CD4-positive, alpha-beta T cell (primary cell): Measurements from ENCODE around the gene SLC34A3. TPM values are rescaled to one million over a fixed set of nuclear protein-coding genes. Genes with fewer than 3 reads are reported as not detected.

Experiments
- ATAC-seq: fragments of 200-7000 bp; cut with Tn5 transposase; one replicate; pipeline ENCODE4 v1.10.0; 2022; ENCODE audit warnings: mild to moderate bottlenecking; ENCODE audit not compliant: poor library complexity
- CTCF ChIA-PET: fragments of 350-600 bp; sonication (Branson Sonifier 250); formaldehyde crosslinking; loops from one replicate; lab custom pipeline; 2021; ENCODE audit warnings: antibody characterized with exemption, inconsistent platforms; lab: Charles Lee
- POLR2A ChIA-PET: fragments of 350-600 bp; sonication (Branson Sonifier 250); formaldehyde crosslinking; loops from one replicate; lab custom pipeline; 2021; ENCODE audit warnings: antibody characterized with exemption, inconsistent platforms; lab: Charles Lee
- DNase-seq, 14 experiments: peaks; one replicate each; pipeline ENCODE4 v3.0.0-alpha.2; 2013 to 2020; ENCODE audit warnings: mixed read lengths in 2 of 14
- H3K27ac ChIP-seq, 2 donors: one replicate each; pipeline versions ENCODE4 v1.5.1 to v1.7.0; 2013; ENCODE audit warnings: low read length in 2 of 2, low read depth in 1 of 2, mild to moderate bottlenecking in 1 of 2
- H3K27me3 ChIP-seq, 2 experiments: 1 replicate in 1 of 2; 2 replicates in 1 of 2; pipeline versions ENCODE4 v1.6.1 to v1.7.0; 2013; ENCODE audit warnings: low read length in 2 of 2, control low read depth in 1 of 2, mild to moderate bottlenecking in 1 of 2, moderate library complexity in 1 of 2; ENCODE audit not compliant: insufficient read depth in 2 of 2, control insufficient read depth in 1 of 2
- H3K36me3 ChIP-seq: one replicate; pipeline ENCODE4 v1.6.1; 2013; ENCODE audit warnings: low read length, control low read depth; ENCODE audit not compliant: insufficient read depth
- H3K4me1 ChIP-seq: one replicate; pipeline ENCODE4 v1.6.1; 2013; ENCODE audit warnings: low read length, control low read depth; ENCODE audit not compliant: insufficient read depth
- H3K4me3 ChIP-seq: one replicate; pipeline ENCODE4 v1.5.1; 2013; ENCODE audit warnings: mild to moderate bottlenecking, low read length, moderate library complexity
- H3K9me3 ChIP-seq, 2 experiments: 1 replicate in 1 of 2; 2 replicates in 1 of 2; pipeline versions ENCODE4 v1.6.1 to v1.7.0; 2013; ENCODE audit warnings: low read length in 2 of 2, mild to moderate bottlenecking in 2 of 2, control low read depth in 1 of 2, moderate library complexity in 1 of 2; ENCODE audit not compliant: control insufficient read depth in 1 of 2, insufficient read depth in 1 of 2
- H3K27ac Mint-ChIP-seq: one replicate; pipeline ENCODE4 v1.8.0; 2020; ENCODE audit warnings: mixed read lengths
- H3K27me3 Mint-ChIP-seq: one replicate; pipeline ENCODE4 v1.8.0; 2021; ENCODE audit warnings: mixed read lengths
- H3K36me3 Mint-ChIP-seq: one replicate; pipeline ENCODE4 v1.8.0; 2021; ENCODE audit warnings: low read depth, mixed read lengths
- H3K4me1 Mint-ChIP-seq: one replicate; pipeline ENCODE4 v1.8.0; 2021; ENCODE audit warnings: low read depth, mixed read lengths
- H3K4me3 Mint-ChIP-seq: one replicate; pipeline ENCODE4 v1.8.0; 2020; ENCODE audit warnings: mild to moderate bottlenecking, mixed read lengths
- H3K9me3 Mint-ChIP-seq: one replicate; pipeline ENCODE4 v1.8.0; 2020; ENCODE audit warnings: mixed read lengths
- intact Hi-C, 2 experiments: fragments of 100-400 bp; cut with DNase I in 1 of 2; cut with micrococcal nuclease in 1 of 2; formaldehyde crosslinking; loops; one replicate each; pipeline versions ENCODE4 v1.15.1 to v1.9.0; 2023 to 2025; cut with DNase I, micrococcal nuclease
- polyA plus RNA-seq, 2 donors: library from polyadenylated mRNA; unstranded; fragments of 120-200 nt; gene quantifications; one replicate each; pipeline ENCODE4 v1.2.1, GENCODE V29; 2013
- total RNA-seq, 174 experiments: library from RNA in 2 of 174; stranded (reverse) in 2 of 174; gene quantifications; one replicate each; pipeline ENCODE4 v1.2.3 and lab custom pipeline; 2021 to 2026
- TF ChIP-seq, protein P1 (sequence below): fragments of 200-600 bp; IDR thresholded peaks from one replicate; pipeline ENCODE4 v1.8.0; 2022; ENCODE audit warnings: antibody characterized with exemption, mild to moderate bottlenecking

Gene SLC34A3
- total RNA-seq (not detected), total RNA-seq (lab: John Stamatoyannopoulos, UW) (0 to 0.40 (median 0) reads per million in 172 experiments)
- not detected for polyA plus RNA-seq (2013, experiment 1 of 2)
- 0.05 TPM for polyA plus RNA-seq (2013, experiment 2 of 2)

GRCh38 chr9:137230705-137231371 lies at the start of gene SLC34A3:
Gene SLC34A3 (plus strand): TSS chr9:137230901. CDS start chr9:137231703, 802 bp downstream.
- intact Hi-C loops = no loop called here
- H3K4me3 Mint-ChIP-seq = no peak within 1 kb of the TSS
- no peak within 1 kb of the TSS for H3K4me3 ChIP-seq
- H3K4me1 Mint-ChIP-seq = peaks cover 5% of the 10 kb centered on the region
- H3K4me1 ChIP-seq = peaks cover 9% of the 10 kb centered on the region
- H3K36me3 ChIP-seq = no peaks in the 10 kb centered on the region
- ATAC-seq (no peak), DNase-seq (no peak)
- no peaks in the 10 kb centered on the region for H3K9me3 Mint-ChIP-seq
- peaks cover 11% of the 10 kb centered on the region for H3K27me3 Mint-ChIP-seq
- TF ChIP-seq, protein P1, sequence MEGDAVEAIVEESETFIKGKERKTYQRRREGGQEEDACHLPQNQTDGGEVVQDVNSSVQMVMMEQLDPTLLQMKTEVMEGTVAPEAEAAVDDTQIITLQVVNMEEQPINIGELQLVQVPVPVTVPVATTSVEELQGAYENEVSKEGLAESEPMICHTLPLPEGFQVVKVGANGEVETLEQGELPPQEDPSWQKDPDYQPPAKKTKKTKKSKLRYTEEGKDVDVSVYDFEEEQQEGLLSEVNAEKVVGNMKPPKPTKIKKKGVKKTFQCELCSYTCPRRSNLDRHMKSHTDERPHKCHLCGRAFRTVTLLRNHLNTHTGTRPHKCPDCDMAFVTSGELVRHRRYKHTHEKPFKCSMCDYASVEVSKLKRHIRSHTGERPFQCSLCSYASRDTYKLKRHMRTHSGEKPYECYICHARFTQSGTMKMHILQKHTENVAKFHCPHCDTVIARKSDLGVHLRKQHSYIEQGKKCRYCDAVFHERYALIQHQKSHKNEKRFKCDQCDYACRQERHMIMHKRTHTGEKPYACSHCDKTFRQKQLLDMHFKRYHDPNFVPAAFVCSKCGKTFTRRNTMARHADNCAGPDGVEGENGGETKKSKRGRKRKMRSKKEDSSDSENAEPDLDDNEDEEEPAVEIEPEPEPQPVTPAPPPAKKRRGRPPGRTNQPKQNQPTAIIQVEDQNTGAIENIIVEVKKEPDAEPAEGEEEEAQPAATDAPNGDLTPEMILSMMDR = no peak
- peaks cover 0 to 10% of the 10 kb centered on the region in 2 experiments for H3K9me3 ChIP-seq
- H3K36me3 Mint-ChIP-seq = no peaks in the 10 kb centered on the region
- ChIA-PET POLR2A (no interaction called here), CTCF (no interaction called here)
- H3K27ac Mint-ChIP-seq = no peak within 1 kb of the TSS
- H3K27me3 ChIP-seq = peaks cover 3 to 16% of the 10 kb centered on the region in 2 experiments
- H3K27ac ChIP-seq = no peak within 1 kb of the TSS

- intact Hi-C loops = no loop called here
- Histone ChIP-seq H3K36me3 (peaks cover 71% of the 10 kb centered on the region), H3K9me3 (no peaks in the 10 kb centered on the region), H3K4me1 (peaks cover 16% of the 10 kb centered on the region), H3K27me3 (no peaks in the 10 kb centered on the region), H3K4me3 (no peak overlapping the region), H3K27ac (no peak overlapping the region)
- TF ChIP-seq, protein P1 = no peak
- peaks cover 8% of the 10 kb centered on the region for H3K4me1 Mint-ChIP-seq
- CTCF ChIA-PET = no interaction called here
- H3K36me3 Mint-ChIP-seq = peaks cover 63% of the 10 kb centered on the region
- no peaks in the 10 kb centered on the region for H3K9me3 Mint-ChIP-seq
- ATAC-seq = no peak
- H3K4me3 Mint-ChIP-seq = peak overlapping the region; percentile 30
- H3K27me3 Mint-ChIP-seq = no peaks in the 10 kb centered on the region
- H3K27ac Mint-ChIP-seq = no peak overlapping the region
- POLR2A ChIA-PET = no interaction called here
- DNase-seq = no peak
Measured at GRCh38 chr9:137181680-137182079, 49.0 kb upstream of the SLC34A3 start.

DNA sequence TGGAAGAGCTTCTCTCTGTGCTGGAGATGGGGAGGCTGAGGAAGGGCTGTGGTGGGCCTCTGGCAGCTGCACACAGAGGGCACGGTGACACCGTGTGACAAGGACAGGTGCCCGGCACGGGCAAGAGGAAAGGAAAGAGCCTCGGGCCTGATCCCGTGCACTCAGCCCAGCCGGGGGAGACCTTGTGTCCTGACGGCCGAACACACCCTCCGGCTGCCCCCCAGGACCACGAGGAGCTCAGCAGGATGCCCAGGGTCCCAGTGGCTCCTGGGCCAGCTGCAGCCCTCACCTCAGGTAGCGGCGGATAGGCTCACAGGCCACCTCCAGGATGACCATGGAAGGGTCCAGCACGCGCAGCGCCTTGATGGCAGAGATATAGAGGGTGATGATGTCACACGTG lies 47.9 kb upstream of the SLC34A3 start:
- Histone ChIP-seq H3K36me3 (peaks cover 78% of the 10 kb centered on the region), H3K4me3 (no peak overlapping the region), H3K9me3 (no peaks in the 10 kb centered on the region), H3K4me1 (peaks cover 27% of the 10 kb centered on the region), H3K27ac (no peak overlapping the region), H3K27me3 (no peaks in the 10 kb centered on the region)
- ATAC-seq (no peak), DNase-seq (no peak)
- intact Hi-C loops = no loop called here
- CTCF ChIA-PET = no interaction called here
- H3K27me3 Mint-ChIP-seq = no peaks in the 10 kb centered on the region
- TF ChIP-seq, protein P1 = no peak
- peaks cover 19% of the 10 kb centered on the region for H3K4me1 Mint-ChIP-seq
- peaks cover 61% of the 10 kb centered on the region for H3K36me3 Mint-ChIP-seq
- H3K27ac Mint-ChIP-seq = no peak overlapping the region
- H3K9me3 Mint-ChIP-seq = no peaks in the 10 kb centered on the region
- POLR2A ChIA-PET = no interaction called here
- H3K4me3 Mint-ChIP-seq = peak overlapping the region; percentile 4
